Measurements from ENCODE around the gene RGL1.

The RGL1 gene

DNA sequence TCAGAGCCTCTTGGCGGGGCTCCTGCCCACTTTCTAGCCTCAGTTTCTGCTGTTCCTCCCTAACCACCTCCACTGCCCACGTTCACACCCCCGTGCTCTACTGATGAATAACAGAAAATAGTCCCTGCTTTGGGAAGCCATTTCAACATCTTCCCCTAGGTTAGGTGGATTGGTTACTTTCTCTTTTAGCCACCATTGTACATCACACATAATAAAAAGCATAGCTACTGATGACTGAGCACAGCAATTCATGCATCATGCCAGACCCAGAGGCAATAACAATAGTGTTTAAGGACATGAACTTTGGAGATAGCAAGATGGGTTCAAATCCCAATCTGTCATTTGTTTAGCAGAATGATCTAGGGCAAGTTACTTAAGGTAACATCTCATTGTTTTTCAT lies 158.0 kb downstream of the RGL1 start:
- no peak for DNase-seq

- DNase-seq, result no peak
Observed at GRCh38 chr1:183965726-183966125, 160.8 kb downstream of the RGL1 start.

GRCh38 chr1:183966487-183966886 lies 161.6 kb downstream of the RGL1 start:
- no peak for DNase-seq

DNA sequence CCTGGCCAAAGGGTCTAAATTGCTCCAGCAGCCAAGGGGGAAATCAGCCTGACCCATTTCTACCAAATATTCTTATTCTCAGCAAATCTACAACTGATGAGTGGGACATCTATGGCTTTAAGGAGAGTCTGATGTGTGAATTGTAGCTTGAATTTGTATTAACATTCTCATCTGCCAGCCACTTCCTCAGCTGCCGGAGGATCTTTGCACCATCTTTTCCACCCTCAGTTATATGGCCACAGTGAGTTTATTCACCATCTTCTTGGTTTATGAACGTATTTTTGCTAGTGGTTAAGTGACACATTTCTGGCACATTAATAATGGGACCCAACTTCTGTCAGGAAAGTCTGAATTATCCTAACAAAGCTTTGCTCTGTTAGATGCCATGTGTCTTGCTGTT lies 163.0 kb downstream of the RGL1 start:
- DNase-seq, result no peak

DNA sequence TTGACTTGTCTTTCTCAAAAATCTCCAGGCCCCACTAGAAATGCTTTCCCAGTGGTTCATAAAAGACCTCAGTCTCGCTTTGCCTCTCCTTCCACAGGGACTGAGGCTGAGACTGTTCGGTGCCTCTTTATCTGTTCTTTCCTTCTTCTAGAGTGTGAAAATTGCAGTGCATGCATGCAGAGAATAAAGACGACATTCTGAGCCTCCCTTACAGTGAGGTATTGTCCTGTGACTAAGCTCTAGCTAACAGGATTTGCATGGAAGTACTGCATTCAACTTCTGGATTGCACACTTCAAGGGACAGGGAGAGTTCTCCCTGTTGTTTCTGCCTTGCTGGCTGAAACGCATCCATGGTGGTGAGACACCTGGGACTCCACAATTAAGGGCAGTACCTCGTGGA lies 163.5 kb downstream of the RGL1 start:
- no peak for DNase-seq

DNA sequence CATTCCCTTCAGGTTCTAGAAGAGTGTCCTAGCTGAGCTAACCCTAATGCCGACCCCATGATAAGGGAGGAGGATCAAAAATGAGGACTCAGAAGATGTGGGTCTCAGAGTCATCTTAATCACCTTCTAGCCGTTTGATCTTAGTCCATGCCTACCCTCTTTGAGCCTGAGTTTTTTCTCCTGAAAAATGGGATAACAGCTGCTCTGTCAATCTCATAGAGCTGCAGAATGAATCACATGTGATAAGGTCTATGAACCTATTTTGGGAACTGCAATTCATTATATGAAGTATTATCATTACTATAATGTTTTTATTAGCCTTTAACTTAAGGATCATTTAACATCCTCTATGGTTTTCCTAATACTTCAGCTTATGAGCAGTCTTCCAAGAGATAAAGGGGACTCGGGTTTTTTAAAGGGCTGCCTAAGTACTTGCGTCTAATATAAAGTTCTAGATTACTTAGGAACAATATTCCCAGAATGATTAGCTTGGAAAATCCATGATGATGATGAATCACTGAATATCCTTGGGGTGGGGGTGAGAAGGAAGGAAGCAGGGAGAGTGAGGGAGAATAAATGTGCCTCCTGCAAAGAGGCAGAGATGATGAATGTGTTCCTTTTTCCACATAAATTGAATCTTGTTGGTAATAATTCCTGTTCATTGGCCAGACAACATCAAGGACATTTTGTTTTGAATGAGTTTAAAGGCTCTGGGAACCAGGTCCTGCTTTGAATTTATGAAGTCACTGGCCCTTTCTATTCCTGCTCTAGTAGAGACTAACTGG lies 165.8 kb downstream of the RGL1 start:
- no peak for DNase-seq

GRCh38 chr1:183975651-183976050 lies 170.7 kb downstream of the RGL1 start:
- no peak for DNase-seq

- no peak for DNase-seq
Observed at GRCh38 chr1:183977717-183978116, 172.8 kb downstream of the RGL1 start.
